Measurements from ENCODE around the gene SDHA.

- TF ChIP-seq EZH2 (IDR thresholded peaks at IDR 0.05; ENCODE audit: low read length, unreplicated experiment) (no peak), CTCF (conservative IDR thresholded peaks at IDR 0.05; ENCODE audit: low read depth, low read length) (no peak)
Observed at GRCh38 chr5:189486-189885, 28.6 kb upstream of the SDHA start.
